SW 1271 (cell line): ENCODE data around the gene A1BG.
"Not testable (repeated sequence)": the region's sequence is repeated elsewhere in the genome, so short reads cannot be mapped to it uniquely, and the experiment has no call there.

Experiments
- DNase-seq, 2 experiments: peaks; one replicate each; lab custom pipeline; 2025; lab: John Stamatoyannopoulos, UW

The A1BG gene

GRCh38 chr19:58361900-58362271 is 8.6 kb upstream of the A1BG start:
- DNase-seq: peak in 1 of 2 experiments; percentile 64

GRCh38 chr19:58357481-58358145 is 4.3 kb upstream of the A1BG start:
- DNase-seq: no peak

- no peak for DNase-seq
Measured at GRCh38 chr19:58356766-58357480, 3.6 kb upstream of the A1BG start.

GRCh38 chr19:58355908-58356765 is 2.8 kb upstream of the A1BG start:
- DNase-seq: no peak

GRCh38 chr19:58355215-58355796 is 2.0 kb upstream of the A1BG start:
- DNase-seq: no peak

- no peak for DNase-seq
Measured at GRCh38 chr19:58354478-58355030, 1.3 kb upstream of the A1BG start.

GRCh38 chr19:58353717-58354477 is 605 bp upstream of the A1BG start:
- DNase-seq: no peak

GRCh38 chr19:58351990-58352755 is 1.1 kb downstream of the A1BG start:
- DNase-seq: no peak

GRCh38 chr19:58351558-58351878 is 1.8 kb downstream of the A1BG start:
- DNase-seq: no peak

- DNase-seq: no peak
Measured at GRCh38 chr19:58350871-58351557, 2.3 kb downstream of the A1BG start.

GRCh38 chr19:58350001-58350861 is 3.1 kb downstream of the A1BG start:
- DNase-seq: no peak

GRCh38 chr19:58349590-58349989 is 3.7 kb downstream of the A1BG start:
- DNase-seq: no peak

- DNase-seq: not testable (repeated sequence)
Measured at GRCh38 chr19:58348080-58348479, 5.2 kb downstream of the A1BG start.

- peak in 1 of 2 experiments; percentile 55 for DNase-seq
Measured at GRCh38 chr19:58346961-58347929, 6.0 kb downstream of the A1BG start.

- DNase-seq: no peak
Measured at GRCh38 chr19:58345558-58345957, 7.7 kb downstream of the A1BG start.

GRCh38 chr19:58338825-58339558 is 14.3 kb downstream of the A1BG start:
- no peak for DNase-seq

GRCh38 chr19:58338336-58338735 is 15.0 kb downstream of the A1BG start:
- no peak for DNase-seq
